ENCODE results near the gene TRIM15. TPM values are rescaled to one million over a fixed set of nuclear protein-coding genes. Genes with fewer than 3 reads are reported as not detected.

Gene TRIM15
- total RNA-seq, 2 experiments from 2014 or later, result 0.63 to 1.6 TPM

DNA sequence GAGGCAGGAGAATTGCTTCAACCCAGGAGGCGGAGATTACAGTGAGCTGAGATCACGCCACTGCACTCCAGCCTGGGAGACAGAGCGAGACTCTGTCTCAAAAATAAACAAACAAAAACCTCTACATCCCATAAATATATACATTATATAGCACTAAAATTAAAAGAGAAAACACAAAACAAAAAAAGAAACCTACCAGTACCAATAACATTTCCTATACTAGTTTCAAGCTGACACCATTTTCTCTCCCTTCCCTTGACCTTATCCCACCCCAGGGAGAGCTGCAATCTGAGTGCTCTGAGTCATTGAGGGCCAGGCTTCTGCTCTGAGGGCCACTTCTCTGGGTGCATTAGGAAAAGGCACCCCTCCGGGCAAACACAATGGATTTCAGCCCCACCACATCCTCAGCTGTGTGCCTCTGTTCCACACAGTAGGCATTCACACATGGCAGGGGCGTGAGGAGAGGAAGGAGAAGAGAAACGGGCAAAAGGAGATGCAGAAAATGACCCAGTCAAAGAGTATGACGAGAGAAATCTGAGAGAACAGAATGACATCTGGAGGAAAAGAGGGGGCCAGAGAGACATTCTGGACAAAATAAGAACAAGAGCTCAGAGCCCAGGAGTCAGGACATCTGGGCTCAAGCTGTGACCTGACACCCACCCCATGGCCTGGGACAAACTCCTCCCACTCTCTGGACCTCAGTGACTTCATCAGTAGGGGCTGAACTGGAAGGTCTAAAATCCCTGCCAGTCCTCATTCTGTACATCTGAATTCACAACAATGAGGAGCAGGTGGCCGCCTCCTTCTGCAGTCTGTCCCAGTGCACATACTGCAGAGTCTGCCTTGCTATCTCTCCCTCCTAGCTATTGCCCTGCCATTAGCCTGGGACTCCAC lies 31.7 kb downstream of the TRIM15 start:
- CTCF ChIA-PET, result no interaction called here
- no peaks in the 10 kb centered on the region for H3K9me3 Mint-ChIP-seq
- no peaks in the 10 kb centered on the region for H3K27me3 Mint-ChIP-seq
- no peak overlapping the region for H3K4me3 Mint-ChIP-seq
- H3K27ac Mint-ChIP-seq, result no peak overlapping the region
- POLR2A ChIA-PET, result no interaction called here
- H3K4me1 Mint-ChIP-seq (ENCODE audit: low read depth), result no peaks in the 10 kb centered on the region
- no peak for DNase-seq
- H3K36me3 Mint-ChIP-seq, result peaks cover 44% of the 10 kb centered on the region
- intact Hi-C loops (cut with micrococcal nuclease), result no loop called here

DNA sequence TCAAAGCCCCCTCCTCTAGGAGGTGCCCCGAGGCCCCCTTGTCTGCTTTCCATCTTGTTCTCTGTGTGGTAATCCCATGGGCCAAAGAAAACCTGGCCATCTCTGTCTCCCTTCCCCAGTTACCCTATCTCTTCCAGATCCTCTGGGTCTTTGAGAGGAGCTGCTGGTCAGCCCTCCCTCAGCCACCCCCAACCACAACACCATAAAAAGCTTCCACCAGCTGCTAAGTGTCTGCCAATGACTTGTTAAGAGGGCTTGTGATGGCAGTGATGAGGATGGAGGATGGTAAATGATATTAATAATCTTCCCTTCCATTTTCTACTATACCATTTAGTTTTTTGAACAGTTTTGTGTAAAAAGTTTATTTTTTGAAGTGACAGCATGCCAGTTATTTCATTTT lies 32.6 kb downstream of the TRIM15 start:
- H3K4me1 Mint-ChIP-seq (ENCODE audit: low read depth), result peaks cover 5% of the 10 kb centered on the region
- CTCF ChIA-PET, result interaction anchor here (0.6 kb wide), 1 partner anchor 80 kb away, joined by 3 read pairs; no protein-coding TSS in a partner anchor
- POLR2A ChIA-PET, result interaction anchor here (0.8 to 1.3 kb wide), 3 partner anchors 13 to 430 kb away, joined by 3 to 4 read pairs (median 4); partner anchors contain the start of gene TRIM26
- H3K4me3 Mint-ChIP-seq, result no peak overlapping the region
- intact Hi-C loops (cut with micrococcal nuclease), result no loop called here
- no peaks in the 10 kb centered on the region for H3K9me3 Mint-ChIP-seq
- peaks cover 41% of the 10 kb centered on the region for H3K36me3 Mint-ChIP-seq
- no peak overlapping the region for H3K27ac Mint-ChIP-seq
- no peaks in the 10 kb centered on the region for H3K27me3 Mint-ChIP-seq
- no peak for DNase-seq

DNA sequence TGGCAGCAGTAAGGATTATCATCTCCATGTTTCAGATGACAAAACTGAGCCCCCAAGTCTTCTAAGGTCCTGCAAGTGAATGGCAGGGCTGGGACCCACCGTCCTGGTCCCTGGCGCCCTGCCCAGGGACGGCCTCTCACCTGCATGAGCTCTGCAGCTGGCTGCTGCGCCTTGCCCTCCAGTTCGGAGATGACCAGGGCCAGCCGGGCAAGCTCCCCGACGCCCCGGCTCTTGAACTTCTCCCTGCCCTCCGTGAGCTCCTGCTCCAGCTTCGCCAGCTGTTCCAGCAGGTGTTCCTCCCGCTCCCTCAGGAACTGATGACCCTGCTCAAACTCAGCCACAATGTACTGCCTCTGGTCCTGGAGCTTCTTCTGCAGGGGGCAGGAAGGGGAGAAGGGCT lies 33.0 kb downstream of the TRIM15 start:
- Mint-ChIP-seq H3K27ac (no peak overlapping the region), H3K36me3 (peaks cover 41% of the 10 kb centered on the region), H3K4me3 (no peak overlapping the region), H3K4me1 (ENCODE audit: low read depth) (peaks cover 9% of the 10 kb centered on the region), H3K9me3 (no peaks in the 10 kb centered on the region), H3K27me3 (no peaks in the 10 kb centered on the region)
- no peak for DNase-seq
- ChIA-PET POLR2A (interaction anchor here (0.8 to 1.3 kb wide), 3 partner anchors 14 to 431 kb away, joined by 3 to 4 read pairs (median 4); partner anchors contain the start of gene TRIM26), CTCF (interaction anchor here (0.6 kb wide), 1 partner anchor 81 kb away, joined by 3 read pairs; no protein-coding TSS in a partner anchor)
- intact Hi-C loops (cut with micrococcal nuclease), result no loop called here

DNA sequence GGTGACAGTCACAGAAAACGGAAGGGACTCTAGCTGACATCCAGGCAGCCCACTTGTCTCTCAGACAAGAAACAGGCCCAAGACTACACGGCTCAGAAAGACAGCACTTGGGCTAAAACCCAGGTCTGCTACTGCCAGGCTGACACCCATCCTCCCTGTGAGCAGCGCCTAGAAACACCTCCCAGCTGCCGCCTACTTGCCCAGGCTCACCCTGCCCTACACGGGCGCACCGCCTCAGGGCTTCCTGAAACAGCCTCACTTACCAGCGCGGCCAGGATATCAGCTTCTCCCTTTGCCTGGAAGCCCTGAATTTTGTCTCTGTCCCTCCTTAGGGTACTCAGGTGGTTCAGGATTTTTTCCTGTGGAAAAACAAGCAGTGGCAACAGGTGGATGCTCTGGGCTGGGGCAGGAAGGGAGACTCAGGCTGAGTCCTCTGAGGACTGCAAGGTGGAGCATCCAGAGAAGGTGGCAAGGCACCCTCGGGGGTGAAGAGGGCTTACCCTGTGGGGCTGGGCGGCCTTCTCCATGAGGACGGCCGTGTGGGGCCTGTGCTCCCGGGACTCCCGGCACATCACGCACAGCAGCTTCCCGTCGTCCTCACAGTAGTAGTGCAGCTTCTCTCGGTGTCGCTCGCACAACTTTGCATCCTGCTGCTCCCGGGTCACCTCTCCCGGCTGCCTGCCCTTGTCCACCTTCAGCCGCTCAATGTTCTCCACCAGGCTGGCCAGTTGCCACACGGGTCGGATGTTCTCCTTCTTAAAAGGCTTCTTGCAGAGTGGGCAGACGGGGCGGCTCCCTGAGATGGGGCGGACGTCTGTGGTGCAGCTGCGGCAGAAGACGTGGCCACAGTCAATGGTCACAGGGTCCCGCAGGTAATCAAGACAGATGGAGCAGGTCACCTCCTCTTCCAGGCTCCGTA lies 35.1 kb downstream of the TRIM15 start:
- Mint-ChIP-seq H3K27me3 (no peaks in the 10 kb centered on the region), H3K4me3 (no peak overlapping the region)

DNA sequence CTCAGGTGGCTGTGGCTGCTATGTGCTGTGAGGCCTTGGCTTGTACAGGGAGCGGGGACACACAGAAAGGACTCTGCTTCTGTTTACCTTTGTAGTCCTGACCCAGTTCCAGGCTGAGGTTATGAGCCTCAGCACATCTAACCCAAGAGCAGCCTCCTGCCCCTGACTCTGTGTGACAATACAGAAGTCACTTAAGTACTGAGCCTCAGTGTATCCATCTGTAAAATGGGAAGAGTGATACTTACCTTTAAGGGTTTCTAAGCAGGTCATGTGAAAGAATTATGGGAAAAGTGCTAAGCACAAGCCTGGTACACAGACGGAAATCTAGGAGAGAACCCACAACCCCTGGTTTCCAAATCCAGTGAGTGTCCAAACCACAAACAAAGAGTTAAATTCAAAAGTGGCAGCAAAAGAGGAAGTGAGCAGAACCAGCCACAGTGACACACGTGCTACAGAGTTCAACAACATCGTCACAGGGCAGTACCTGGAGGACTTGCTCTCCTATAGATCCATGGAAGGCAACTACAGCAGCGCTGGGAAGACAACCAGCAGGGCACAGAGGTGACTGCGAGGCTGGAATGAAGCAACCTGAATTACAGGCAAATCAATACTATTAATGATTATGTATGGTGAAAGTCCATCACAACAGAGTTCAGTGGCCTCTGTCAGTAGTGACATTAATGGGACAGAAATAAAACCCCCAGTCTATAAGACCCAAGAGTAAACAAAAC lies 37.4 kb downstream of the TRIM15 start:
- no peak overlapping the region for H3K4me3 Mint-ChIP-seq
- DNase-seq, result no peak
- intact Hi-C loops (cut with micrococcal nuclease), result no loop called here
- CTCF ChIA-PET, result no interaction called here
- POLR2A ChIA-PET, result no interaction called here
- peak overlapping the region; percentile 35 for H3K27ac Mint-ChIP-seq
- H3K36me3 Mint-ChIP-seq, result peaks cover 36% of the 10 kb centered on the region
- no peaks in the 10 kb centered on the region for H3K9me3 Mint-ChIP-seq
- peaks cover 32% of the 10 kb centered on the region for H3K4me1 Mint-ChIP-seq (ENCODE audit: low read depth)
- H3K27me3 Mint-ChIP-seq, result no peaks in the 10 kb centered on the region

More for the DNA sequence above, 35.1 kb downstream of the TRIM15 start:
- Mint-ChIP-seq H3K4me1 (ENCODE audit: low read depth) (peaks cover 18% of the 10 kb centered on the region), H3K36me3 (peaks cover 36% of the 10 kb centered on the region), H3K9me3 (no peaks in the 10 kb centered on the region), H3K27ac (no peak overlapping the region)
- no peak for DNase-seq
- ChIA-PET CTCF (no interaction called here), POLR2A (no interaction called here)
- intact Hi-C loops (cut with micrococcal nuclease), result no loop called here

DNA sequence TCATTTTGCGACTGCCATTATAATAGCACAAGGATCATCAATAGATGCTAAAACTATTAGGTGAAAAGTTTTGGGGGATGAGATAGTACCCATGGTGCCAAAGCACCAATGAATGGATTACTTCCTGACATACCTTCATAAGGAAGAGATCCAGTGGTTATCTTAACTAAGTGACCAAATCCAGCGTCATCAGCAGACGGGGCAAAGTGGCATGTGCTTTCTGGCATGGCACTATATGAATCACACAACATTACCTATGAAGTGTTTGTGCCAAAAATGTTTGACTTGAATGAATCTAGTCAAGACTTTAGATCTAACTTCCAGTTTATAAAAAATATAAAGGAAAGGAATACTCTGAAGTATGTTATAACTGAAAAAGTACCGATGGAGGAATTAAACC lies 39.0 kb downstream of the TRIM15 start:
- Mint-ChIP-seq H3K27ac (no peak overlapping the region), H3K4me1 (ENCODE audit: low read depth) (peaks cover 40% of the 10 kb centered on the region)

DNA sequence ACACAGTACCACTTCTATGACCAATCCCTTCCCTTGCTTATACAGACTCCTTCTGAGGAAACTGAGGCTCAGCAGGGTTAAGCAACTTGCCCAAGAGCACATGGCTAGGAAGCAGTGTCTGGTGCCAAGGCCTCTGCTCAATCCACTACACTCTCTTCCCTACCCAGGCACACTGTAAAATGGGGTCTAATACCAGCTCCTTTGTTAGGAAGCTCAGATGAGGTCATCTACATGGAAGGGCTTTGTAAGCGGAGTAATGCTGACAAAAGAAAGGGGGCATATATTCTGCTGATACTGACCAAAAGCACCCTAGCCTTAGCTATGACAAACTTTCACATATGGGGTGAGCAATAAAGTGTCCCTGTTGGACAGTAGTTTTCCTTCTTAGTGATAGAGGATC lies 40.8 kb downstream of the TRIM15 start:
- H3K4me1 Mint-ChIP-seq (ENCODE audit: low read depth), result peaks cover 58% of the 10 kb centered on the region
- no peaks in the 10 kb centered on the region for H3K27me3 Mint-ChIP-seq
- no peak for DNase-seq
- CTCF ChIA-PET, result interaction anchor here (1.0 kb wide), 2 partner anchors 15 to 101 kb away, joined by 3 read pairs; no protein-coding TSS in a partner anchor
- H3K27ac Mint-ChIP-seq, result no peak overlapping the region
- peaks cover 28% of the 10 kb centered on the region for H3K36me3 Mint-ChIP-seq
- no peaks in the 10 kb centered on the region for H3K9me3 Mint-ChIP-seq
- intact Hi-C loops (cut with micrococcal nuclease), result no loop called here
- POLR2A ChIA-PET, result no interaction called here
- H3K4me3 Mint-ChIP-seq, result no peak overlapping the region

More for the DNA sequence above, 39.0 kb downstream of the TRIM15 start:
- intact Hi-C loops (cut with micrococcal nuclease), result no loop called here
- Mint-ChIP-seq H3K4me3 (no peak overlapping the region), H3K27me3 (no peaks in the 10 kb centered on the region), H3K9me3 (no peaks in the 10 kb centered on the region), H3K36me3 (peaks cover 28% of the 10 kb centered on the region)
- POLR2A ChIA-PET, result no interaction called here
- DNase-seq, result no peak
- CTCF ChIA-PET, result no interaction called here

DNA sequence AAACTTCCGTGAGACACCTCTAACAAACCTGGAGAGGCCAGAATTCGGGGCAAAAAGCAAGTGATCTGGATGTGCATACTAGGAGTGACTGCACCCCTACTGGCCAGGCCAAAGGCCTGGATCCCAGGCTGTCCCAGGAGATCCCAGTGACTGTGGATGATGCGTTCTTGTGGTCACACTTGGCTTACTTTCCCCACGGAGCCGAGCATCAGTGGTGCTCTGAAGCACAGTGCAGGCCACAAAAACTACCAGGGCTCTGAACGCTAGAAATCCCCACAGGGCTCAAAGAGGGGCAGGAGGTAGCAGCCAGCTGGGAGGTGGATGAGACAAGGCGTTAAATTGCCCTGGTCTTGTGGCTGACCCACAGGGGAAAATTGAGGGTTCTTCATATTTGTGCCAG lies 42.8 kb downstream of the TRIM15 start:
- no peaks in the 10 kb centered on the region for H3K9me3 Mint-ChIP-seq
- H3K4me3 Mint-ChIP-seq, result no peak overlapping the region
- no peak overlapping the region for H3K27ac Mint-ChIP-seq
- no peak for DNase-seq
- peaks cover 70% of the 10 kb centered on the region for H3K4me1 Mint-ChIP-seq (ENCODE audit: low read depth)
- intact Hi-C loops (cut with micrococcal nuclease), result no loop called here
- H3K27me3 Mint-ChIP-seq, result no peaks in the 10 kb centered on the region
- H3K36me3 Mint-ChIP-seq, result peaks cover 32% of the 10 kb centered on the region
- CTCF ChIA-PET, result interaction anchor here (1.2 to 2.9 kb wide), 4 partner anchors 11 to 103 kb away, joined by 3 to 11 read pairs (median 8); no protein-coding TSS in a partner anchor
- POLR2A ChIA-PET, result no interaction called here

DNA sequence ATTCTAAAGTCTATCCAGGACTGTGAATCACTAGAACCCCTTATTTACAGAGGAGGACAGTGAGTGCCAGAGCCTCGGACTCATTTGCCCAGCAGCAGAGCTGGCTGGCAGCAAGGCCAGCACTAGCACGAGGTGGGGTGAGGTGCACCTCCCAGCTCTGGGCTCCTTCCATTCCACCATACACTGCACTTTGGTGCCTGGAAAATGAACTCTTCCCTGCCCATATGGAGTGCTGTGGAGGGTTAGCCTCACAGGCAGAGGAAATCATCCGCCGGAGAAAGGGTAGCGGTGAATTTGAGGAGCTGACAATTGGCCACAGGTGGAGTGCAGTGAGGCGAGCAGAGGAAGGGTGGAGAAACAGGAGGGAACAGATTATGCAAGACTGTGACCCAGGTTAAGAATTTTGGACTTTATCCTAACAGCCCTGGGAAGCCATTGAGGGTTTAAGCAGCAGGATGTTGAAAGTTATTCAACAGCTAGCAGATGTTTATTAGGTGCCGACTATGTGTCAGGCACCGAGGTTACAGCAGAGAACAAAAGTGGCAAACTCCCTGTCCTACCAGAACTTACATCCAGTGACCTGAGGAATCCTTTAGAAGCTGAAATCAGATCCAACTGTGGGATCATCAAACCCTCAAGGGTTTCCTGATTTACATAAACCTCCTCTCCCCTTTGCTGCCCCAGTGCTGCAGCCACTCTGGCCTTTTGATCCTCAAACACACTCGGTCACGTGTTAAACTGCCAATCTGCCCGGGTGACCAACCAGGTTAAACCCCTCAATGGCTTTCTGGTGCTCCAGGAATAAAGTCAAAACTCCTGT lies 43.7 kb downstream of the TRIM15 start:
- no peak overlapping the region for H3K4me3 Mint-ChIP-seq
- H3K9me3 Mint-ChIP-seq, result no peaks in the 10 kb centered on the region

DNA sequence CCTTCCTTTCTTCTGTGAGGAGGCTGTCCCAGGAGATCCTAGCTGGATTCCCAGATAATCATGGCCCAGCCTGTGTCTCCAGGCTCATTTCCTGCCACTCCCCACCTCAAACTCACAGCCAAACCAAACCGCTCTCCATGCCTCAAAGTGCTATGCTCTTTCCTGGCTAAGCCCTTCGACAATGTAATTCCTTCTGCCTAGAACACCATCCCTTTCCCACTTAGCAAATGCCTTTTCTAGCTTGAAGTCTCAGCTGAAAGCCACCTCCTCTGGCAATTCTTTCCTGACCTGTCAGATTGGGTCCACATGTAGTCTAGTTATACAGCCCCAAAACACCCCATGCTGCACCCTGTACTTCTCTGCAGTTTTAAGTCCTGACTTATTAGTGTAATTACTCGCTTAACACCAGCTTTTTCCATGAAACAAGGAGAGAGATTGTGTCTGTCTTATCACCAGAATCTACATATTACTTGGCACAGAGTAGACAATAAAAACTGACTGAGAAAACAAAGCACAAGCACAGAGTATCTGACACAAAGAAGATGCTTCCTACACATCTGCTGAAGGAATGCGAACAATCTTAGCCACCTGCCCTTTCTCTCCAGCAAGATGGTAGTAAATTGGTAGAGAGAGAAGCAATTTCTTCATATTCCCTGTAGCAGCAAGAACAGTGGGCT lies 44.4 kb downstream of the TRIM15 start:
- Mint-ChIP-seq H3K36me3 (peaks cover 31% of the 10 kb centered on the region), H3K27me3 (no peaks in the 10 kb centered on the region), H3K4me3 (no peak overlapping the region), H3K27ac (no peak overlapping the region), H3K4me1 (ENCODE audit: low read depth) (peaks cover 72% of the 10 kb centered on the region), H3K9me3 (no peaks in the 10 kb centered on the region)
- no peak for DNase-seq
- ChIA-PET POLR2A (no interaction called here), CTCF (interaction anchor here (1.1 to 2.9 kb wide), 3 partner anchors 11 to 189 kb away, joined by 3 to 11 read pairs (median 10); no protein-coding TSS in a partner anchor)
- intact Hi-C loops (cut with micrococcal nuclease), result no loop called here

More for the DNA sequence above, 43.7 kb downstream of the TRIM15 start:
- intact Hi-C loops (cut with micrococcal nuclease), result no loop called here
- H3K27ac Mint-ChIP-seq, result no peak overlapping the region
- peaks cover 31% of the 10 kb centered on the region for H3K36me3 Mint-ChIP-seq
- DNase-seq, result no peak
- CTCF ChIA-PET, result interaction anchor here (2.5 to 2.9 kb wide), 2 partner anchors 12 to 76 kb away, joined by 10 to 11 read pairs; no protein-coding TSS in a partner anchor
- H3K4me1 Mint-ChIP-seq (ENCODE audit: low read depth), result peaks cover 73% of the 10 kb centered on the region
- POLR2A ChIA-PET, result no interaction called here
- no peaks in the 10 kb centered on the region for H3K27me3 Mint-ChIP-seq
